ENCODE data around the gene FBXL17. TPM values are rescaled to one million over a fixed set of nuclear protein-coding genes. Genes with fewer than 3 reads are reported as not detected.
A peak's percentile ranks its signal among the peaks of the same experiment; 100 is the strongest.

The FBXL17 gene
- total RNA-seq, 1 donor from 2014 or later: 7.0 TPM

- H3K4me3 Mint-ChIP-seq (ENCODE audit: low read depth): no peak overlapping the region
- intact Hi-C loops (cut with micrococcal nuclease): loop anchor here (5.0 kb wide), 1 partner anchor 37 kb away; no protein-coding TSS in a partner anchor
- H3K9me3 Mint-ChIP-seq: no peaks in the 10 kb centered on the region
- no peak for DNase-seq (ENCODE audit: low spot score)
- H3K27ac Mint-ChIP-seq: no peak overlapping the region
- H3K36me3 Mint-ChIP-seq (ENCODE audit: low read depth): peaks cover 5% of the 10 kb centered on the region
- peaks cover 32% of the 10 kb centered on the region for H3K4me1 Mint-ChIP-seq (ENCODE audit: low read depth)
- no peaks in the 10 kb centered on the region for H3K27me3 Mint-ChIP-seq (ENCODE audit: low read depth)
Observed at GRCh38 chr5:107954254-107954653, 427.6 kb downstream of the FBXL17 start.

- intact Hi-C loops (cut with micrococcal nuclease): loop anchor here (5.0 kb wide), 1 partner anchor 35 kb away; no protein-coding TSS in a partner anchor
- Mint-ChIP-seq H3K36me3 (ENCODE audit: low read depth) (peaks cover 5% of the 10 kb centered on the region), H3K4me3 (ENCODE audit: low read depth) (no peak overlapping the region), H3K27me3 (ENCODE audit: low read depth) (no peaks in the 10 kb centered on the region), H3K9me3 (no peaks in the 10 kb centered on the region), H3K27ac (no peak overlapping the region), H3K4me1 (ENCODE audit: low read depth) (peaks cover 30% of the 10 kb centered on the region)
- DNase-seq (ENCODE audit: low spot score): no peak
Observed at GRCh38 chr5:107952450-107952849, 429.4 kb downstream of the FBXL17 start.

GRCh38 chr5:107951309-107951708 is 430.6 kb downstream of the FBXL17 start:
- Mint-ChIP-seq H3K9me3 (no peaks in the 10 kb centered on the region), H3K4me3 (ENCODE audit: low read depth) (no peak overlapping the region), H3K4me1 (ENCODE audit: low read depth) (peaks cover 26% of the 10 kb centered on the region), H3K27me3 (ENCODE audit: low read depth) (no peaks in the 10 kb centered on the region), H3K36me3 (ENCODE audit: low read depth) (peaks cover 5% of the 10 kb centered on the region), H3K27ac (no peak overlapping the region)
- intact Hi-C loops (cut with micrococcal nuclease): loop anchor here (5.0 kb wide), 1 partner anchor 34 kb away; no protein-coding TSS in a partner anchor
- no peak for DNase-seq (ENCODE audit: low spot score)

GRCh38 chr5:107950776-107951175 is 431.1 kb downstream of the FBXL17 start:
- no peak for DNase-seq (ENCODE audit: low spot score)
- intact Hi-C loops (cut with micrococcal nuclease): loop anchor here (5.0 kb wide), 1 partner anchor 33 kb away; no protein-coding TSS in a partner anchor
- no peak overlapping the region for H3K4me3 Mint-ChIP-seq (ENCODE audit: low read depth)
- no peak overlapping the region for H3K27ac Mint-ChIP-seq
- H3K9me3 Mint-ChIP-seq: no peaks in the 10 kb centered on the region
- peaks cover 5% of the 10 kb centered on the region for H3K36me3 Mint-ChIP-seq (ENCODE audit: low read depth)
- no peaks in the 10 kb centered on the region for H3K27me3 Mint-ChIP-seq (ENCODE audit: low read depth)
- peaks cover 25% of the 10 kb centered on the region for H3K4me1 Mint-ChIP-seq (ENCODE audit: low read depth)

GRCh38 chr5:107949688-107950341 is 432.1 kb downstream of the FBXL17 start:
- Mint-ChIP-seq H3K4me1 (ENCODE audit: low read depth) (peaks cover 19% of the 10 kb centered on the region), H3K4me3 (ENCODE audit: low read depth) (peak overlapping the region; percentile 35), H3K27me3 (ENCODE audit: low read depth) (no peaks in the 10 kb centered on the region), H3K27ac (peak overlapping the region; percentile 43), H3K36me3 (ENCODE audit: low read depth) (peaks cover 7% of the 10 kb centered on the region), H3K9me3 (no peaks in the 10 kb centered on the region)
- intact Hi-C loops (cut with micrococcal nuclease): loop anchor here (5.0 kb wide), 1 partner anchor 33 kb away; no protein-coding TSS in a partner anchor
- no peak for DNase-seq (ENCODE audit: low spot score)

GRCh38 chr5:107948377-107948776 is 433.5 kb downstream of the FBXL17 start:
- peaks cover 15% of the 10 kb centered on the region for H3K4me1 Mint-ChIP-seq (ENCODE audit: low read depth)
- DNase-seq (ENCODE audit: low spot score): no peak
- intact Hi-C loops (cut with micrococcal nuclease): no loop called here
- H3K27me3 Mint-ChIP-seq (ENCODE audit: low read depth): no peaks in the 10 kb centered on the region
- H3K27ac Mint-ChIP-seq: no peak overlapping the region
- no peaks in the 10 kb centered on the region for H3K9me3 Mint-ChIP-seq
- H3K4me3 Mint-ChIP-seq (ENCODE audit: low read depth): no peak overlapping the region
- peaks cover 3% of the 10 kb centered on the region for H3K36me3 Mint-ChIP-seq (ENCODE audit: low read depth)

- intact Hi-C loops (cut with micrococcal nuclease): no loop called here
- H3K36me3 Mint-ChIP-seq (ENCODE audit: low read depth): peaks cover 7% of the 10 kb centered on the region
- no peaks in the 10 kb centered on the region for H3K27me3 Mint-ChIP-seq (ENCODE audit: low read depth)
- no peak overlapping the region for H3K4me3 Mint-ChIP-seq (ENCODE audit: low read depth)
- H3K27ac Mint-ChIP-seq: no peak overlapping the region
- H3K9me3 Mint-ChIP-seq: no peaks in the 10 kb centered on the region
- DNase-seq (ENCODE audit: low spot score): no peak
- peaks cover 13% of the 10 kb centered on the region for H3K4me1 Mint-ChIP-seq (ENCODE audit: low read depth)
Observed at GRCh38 chr5:107945061-107945460, 436.8 kb downstream of the FBXL17 start.

GRCh38 chr5:107943923-107944322 is 438.0 kb downstream of the FBXL17 start:
- H3K27ac Mint-ChIP-seq: no peak overlapping the region
- intact Hi-C loops (cut with micrococcal nuclease): no loop called here
- no peak overlapping the region for H3K4me3 Mint-ChIP-seq (ENCODE audit: low read depth)
- no peaks in the 10 kb centered on the region for H3K27me3 Mint-ChIP-seq (ENCODE audit: low read depth)
- H3K36me3 Mint-ChIP-seq (ENCODE audit: low read depth): peaks cover 7% of the 10 kb centered on the region
- no peak for DNase-seq (ENCODE audit: low spot score)
- peaks cover 2% of the 10 kb centered on the region for H3K4me1 Mint-ChIP-seq (ENCODE audit: low read depth)
- no peaks in the 10 kb centered on the region for H3K9me3 Mint-ChIP-seq

- Mint-ChIP-seq H3K36me3 (ENCODE audit: low read depth) (peaks cover 7% of the 10 kb centered on the region), H3K9me3 (no peaks in the 10 kb centered on the region), H3K4me3 (ENCODE audit: low read depth) (no peak overlapping the region), H3K4me1 (ENCODE audit: low read depth) (peaks cover 8% of the 10 kb centered on the region), H3K27ac (no peak overlapping the region), H3K27me3 (ENCODE audit: low read depth) (no peaks in the 10 kb centered on the region)
- intact Hi-C loops (cut with micrococcal nuclease): no loop called here
- DNase-seq (ENCODE audit: low spot score): no peak
Observed at GRCh38 chr5:107941036-107941435, 440.9 kb downstream of the FBXL17 start.

GRCh38 chr5:107937651-107938355 is 444.1 kb downstream of the FBXL17 start:
- Mint-ChIP-seq H3K27me3 (ENCODE audit: low read depth) (no peaks in the 10 kb centered on the region), H3K9me3 (no peaks in the 10 kb centered on the region), H3K4me3 (ENCODE audit: low read depth) (no peak overlapping the region), H3K36me3 (ENCODE audit: low read depth) (peaks cover 5% of the 10 kb centered on the region), H3K4me1 (ENCODE audit: low read depth) (peaks cover 8% of the 10 kb centered on the region), H3K27ac (no peak overlapping the region)
- intact Hi-C loops (cut with micrococcal nuclease): loop anchor here (2.0 kb wide), 1 partner anchor 19 kb away; no protein-coding TSS in a partner anchor
- DNase-seq (ENCODE audit: low spot score): no peak

GRCh38 chr5:107937204-107937603 is 444.7 kb downstream of the FBXL17 start:
- Mint-ChIP-seq H3K4me3 (ENCODE audit: low read depth) (no peak overlapping the region), H3K9me3 (no peaks in the 10 kb centered on the region), H3K4me1 (ENCODE audit: low read depth) (peaks cover 8% of the 10 kb centered on the region), H3K36me3 (ENCODE audit: low read depth) (peaks cover 5% of the 10 kb centered on the region), H3K27ac (no peak overlapping the region), H3K27me3 (ENCODE audit: low read depth) (no peaks in the 10 kb centered on the region)
- intact Hi-C loops (cut with micrococcal nuclease): no loop called here
- DNase-seq (ENCODE audit: low spot score): no peak

- peaks cover 4% of the 10 kb centered on the region for H3K36me3 Mint-ChIP-seq (ENCODE audit: low read depth)
- no peak overlapping the region for H3K4me3 Mint-ChIP-seq (ENCODE audit: low read depth)
- no peaks in the 10 kb centered on the region for H3K9me3 Mint-ChIP-seq
- no peaks in the 10 kb centered on the region for H3K27me3 Mint-ChIP-seq (ENCODE audit: low read depth)
- no peak overlapping the region for H3K27ac Mint-ChIP-seq
- DNase-seq (ENCODE audit: low spot score): no peak
- peaks cover 8% of the 10 kb centered on the region for H3K4me1 Mint-ChIP-seq (ENCODE audit: low read depth)
- intact Hi-C loops (cut with micrococcal nuclease): no loop called here
Observed at GRCh38 chr5:107936515-107936914, 445.4 kb downstream of the FBXL17 start.

GRCh38 chr5:107935645-107936044 is 446.3 kb downstream of the FBXL17 start:
- Mint-ChIP-seq H3K27me3 (ENCODE audit: low read depth) (no peaks in the 10 kb centered on the region), H3K36me3 (ENCODE audit: low read depth) (no peaks in the 10 kb centered on the region), H3K4me3 (ENCODE audit: low read depth) (no peak overlapping the region), H3K9me3 (no peaks in the 10 kb centered on the region), H3K4me1 (ENCODE audit: low read depth) (peaks cover 8% of the 10 kb centered on the region), H3K27ac (no peak overlapping the region)
- intact Hi-C loops (cut with micrococcal nuclease): no loop called here
- no peak for DNase-seq (ENCODE audit: low spot score)
